Non-pigmented ciliary epithelial cell (primary cell): ENCODE data around the gene KATNAL1.
A peak's percentile ranks its signal among the peaks of the same experiment; 100 is the strongest.

Source experiments
- DNase-seq: peaks from one replicate; pipeline ENCODE4 v3.0.0-alpha.2; 2010; ENCODE audit warnings: low read depth

KATNAL1 gene

GRCh38 chr13:30163441-30163840 is 143.9 kb downstream of the KATNAL1 start:
- DNase-seq: no peak

GRCh38 chr13:30159446-30159839 is 147.9 kb downstream of the KATNAL1 start:
- DNase-seq: peak; percentile 76

GRCh38 chr13:30158774-30159445 is 148.4 kb downstream of the KATNAL1 start:
- no peak for DNase-seq

GRCh38 chr13:30157616-30157993 is 149.7 kb downstream of the KATNAL1 start:
- DNase-seq: no peak

GRCh38 chr13:30156826-30157615 is 150.3 kb downstream of the KATNAL1 start:
- no peak for DNase-seq

- DNase-seq: no peak
These were observed 151.1 kb downstream of the KATNAL1 start for GRCh38 chr13:30156270-30156669.

DNA sequence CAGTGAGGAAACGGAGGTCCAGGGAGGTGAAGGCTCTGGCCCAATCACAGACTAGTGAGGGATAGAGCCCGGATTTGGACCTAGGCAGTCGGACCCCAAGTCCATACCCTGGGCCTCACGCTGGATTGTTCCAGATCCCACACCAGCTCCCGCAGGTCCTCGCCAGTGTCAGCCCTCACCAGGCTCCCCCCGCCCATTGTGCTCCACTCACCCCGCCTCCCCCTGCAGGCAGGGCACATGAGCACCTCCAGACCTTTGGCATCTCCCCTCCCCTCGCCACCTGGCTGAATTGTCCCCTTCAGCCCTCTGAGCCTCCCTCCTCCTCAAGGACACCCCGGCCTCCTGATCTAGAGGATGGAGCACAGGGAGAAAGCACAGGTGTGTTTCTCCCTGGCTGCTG is 152.4 kb downstream of the KATNAL1 start:
- no peak for DNase-seq

DNA sequence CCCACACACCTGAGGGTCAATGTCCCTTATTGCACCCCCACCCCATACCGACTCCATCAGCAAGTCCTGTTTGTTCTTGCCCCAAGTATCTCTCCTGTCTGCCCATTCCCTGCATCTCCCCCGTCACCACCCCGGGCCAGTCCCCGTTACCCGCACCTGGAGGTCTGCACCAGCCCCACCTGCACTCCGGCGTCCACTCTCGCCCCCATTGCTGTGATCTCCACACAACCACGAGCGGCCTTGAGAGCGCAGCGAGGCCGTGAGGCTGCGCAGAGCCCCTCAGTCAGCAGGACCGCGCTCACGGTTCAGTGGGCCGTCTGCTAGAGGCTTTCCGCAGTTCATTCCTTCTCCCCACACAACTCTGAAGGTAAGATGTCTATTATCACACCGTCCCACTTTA is 152.8 kb downstream of the KATNAL1 start:
- no peak for DNase-seq

DNA sequence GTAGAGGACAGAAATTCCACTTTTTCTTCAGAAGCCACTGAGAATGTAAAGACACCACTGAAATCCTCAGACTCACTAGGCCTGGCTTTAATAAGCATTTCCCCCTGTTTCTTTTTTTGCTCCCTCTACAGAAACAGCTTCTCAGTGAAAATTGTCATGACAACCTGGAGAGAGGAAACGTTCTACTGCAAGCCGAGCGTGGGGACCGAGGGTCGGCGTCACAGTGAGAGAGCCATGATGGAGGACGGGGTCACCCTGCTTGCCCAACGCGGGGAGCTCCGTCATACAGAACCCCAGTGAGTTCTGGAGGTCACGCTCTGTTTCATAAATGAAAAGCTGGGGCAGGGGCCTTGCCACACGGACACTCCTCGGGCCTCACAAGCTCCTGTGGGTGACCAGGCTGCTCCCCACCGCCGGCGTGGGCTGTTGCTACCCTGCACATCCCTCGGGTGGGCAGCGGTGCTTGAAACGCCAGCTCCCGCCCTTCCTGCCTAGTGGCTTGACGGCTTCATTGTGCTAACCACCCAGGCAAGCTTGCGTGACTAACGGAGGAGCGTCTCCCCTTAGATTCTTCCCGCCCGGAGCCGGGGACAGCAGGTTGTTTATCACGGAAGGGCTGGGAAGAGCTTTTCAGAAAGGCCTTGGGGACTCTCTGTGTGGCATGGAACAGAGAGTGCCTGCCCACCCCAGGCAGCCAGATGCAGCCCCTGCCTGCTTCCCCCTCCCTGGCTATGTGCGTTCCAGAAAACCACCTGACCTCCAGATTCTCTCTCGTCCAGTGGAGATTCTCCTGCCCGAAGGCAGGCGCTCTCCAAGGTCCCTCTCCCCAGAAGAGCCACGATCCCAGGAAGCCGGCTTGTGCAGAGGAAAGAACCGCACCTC is 153.6 kb downstream of the KATNAL1 start:
- no peak for DNase-seq
